ENCODE data around the gene CHRM4. TPM values are rescaled to one million over a fixed set of nuclear protein-coding genes. Genes with fewer than 3 reads are reported as not detected.
"Not testable (repeated sequence)": the region's sequence is repeated elsewhere in the genome, so short reads cannot be mapped to it uniquely, and the experiment has no call there.

Gene CHRM4
- total RNA-seq, 2 donors from 2014 or later, result 0.75 to 0.81 TPM

DNA sequence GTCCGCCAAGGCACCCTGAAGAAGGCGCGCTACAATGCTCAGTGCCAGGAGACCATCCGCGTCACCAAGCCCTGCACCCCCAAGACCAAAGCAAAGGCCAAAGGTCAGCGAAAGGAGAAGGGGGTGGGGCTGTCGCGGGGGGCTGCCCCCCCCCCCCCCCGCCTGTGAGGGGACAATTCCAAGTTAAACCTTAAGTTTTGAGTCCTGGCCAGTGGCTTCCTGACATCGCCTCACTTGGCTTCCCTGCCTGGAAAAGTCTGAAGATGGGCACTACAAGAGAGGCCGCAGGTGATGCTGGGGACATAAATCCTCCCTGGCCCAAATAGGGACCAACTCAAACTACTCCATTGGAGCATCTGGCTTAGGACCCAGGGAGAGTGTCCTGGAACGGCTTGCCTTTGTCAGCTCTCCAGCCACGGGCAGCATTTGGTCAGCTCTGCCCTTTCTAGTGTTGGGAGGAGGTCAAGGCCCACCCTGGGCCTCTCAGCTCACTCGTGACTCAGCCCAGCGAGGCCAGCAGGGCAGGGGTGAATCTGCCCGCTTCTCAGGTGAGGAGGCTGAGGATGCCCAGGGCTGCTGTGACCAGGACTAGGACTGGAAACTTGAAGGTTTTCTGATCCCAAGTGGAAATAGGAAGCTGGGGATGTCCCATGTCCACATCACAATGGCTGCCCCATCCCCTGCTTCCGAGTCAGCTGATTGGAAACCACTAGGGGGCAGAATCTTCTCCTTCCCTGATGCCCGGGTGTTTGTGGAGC lies 8.8 kb downstream of the CHRM4 start:
- ATAC-seq (no peak), DNase-seq (ENCODE audit: low spot score) (no peak)
- no peaks in the 10 kb centered on the region for H3K9me3 Mint-ChIP-seq
- H3K4me1 Mint-ChIP-seq (ENCODE audit: low read depth in 2 of 2), result peaks cover 11 to 22% of the 10 kb centered on the region in 2 donors
- no peak overlapping the region for H3K4me3 Mint-ChIP-seq
- no peak overlapping the region for H3K27ac Mint-ChIP-seq
- no peaks in the 10 kb centered on the region for H3K36me3 Mint-ChIP-seq
- H3K27me3 Mint-ChIP-seq, result peaks cover 18 to 21% of the 10 kb centered on the region in 2 donors

- H3K4me1 Mint-ChIP-seq (ENCODE audit: low read depth in 2 of 2), result peaks cover 14 to 18% of the 10 kb centered on the region in 2 donors
- no peaks in the 10 kb centered on the region for H3K9me3 Mint-ChIP-seq
- H3K27me3 Mint-ChIP-seq, result peaks cover 13 to 18% of the 10 kb centered on the region in 2 donors
- no peak overlapping the region for H3K27ac Mint-ChIP-seq
- DNase-seq (ENCODE audit: low spot score) (peak; percentile 58), ATAC-seq (no peak)
- no peaks in the 10 kb centered on the region for H3K36me3 Mint-ChIP-seq
- H3K4me3 Mint-ChIP-seq, result peak overlapping the region; percentile 30
These were observed 9.5 kb downstream of the CHRM4 start for GRCh38 chr11:46381819-46382645.

- H3K27ac Mint-ChIP-seq, result no peak within 1 kb of the TSS
These were observed 10.3 kb downstream of the CHRM4 start, which contains the start of gene MDK for GRCh38 chr11:46381048-46381818. MDK (plus strand) TSS chr11:46381669; CDS start chr11:46382058, 389 bp downstream.

DNA sequence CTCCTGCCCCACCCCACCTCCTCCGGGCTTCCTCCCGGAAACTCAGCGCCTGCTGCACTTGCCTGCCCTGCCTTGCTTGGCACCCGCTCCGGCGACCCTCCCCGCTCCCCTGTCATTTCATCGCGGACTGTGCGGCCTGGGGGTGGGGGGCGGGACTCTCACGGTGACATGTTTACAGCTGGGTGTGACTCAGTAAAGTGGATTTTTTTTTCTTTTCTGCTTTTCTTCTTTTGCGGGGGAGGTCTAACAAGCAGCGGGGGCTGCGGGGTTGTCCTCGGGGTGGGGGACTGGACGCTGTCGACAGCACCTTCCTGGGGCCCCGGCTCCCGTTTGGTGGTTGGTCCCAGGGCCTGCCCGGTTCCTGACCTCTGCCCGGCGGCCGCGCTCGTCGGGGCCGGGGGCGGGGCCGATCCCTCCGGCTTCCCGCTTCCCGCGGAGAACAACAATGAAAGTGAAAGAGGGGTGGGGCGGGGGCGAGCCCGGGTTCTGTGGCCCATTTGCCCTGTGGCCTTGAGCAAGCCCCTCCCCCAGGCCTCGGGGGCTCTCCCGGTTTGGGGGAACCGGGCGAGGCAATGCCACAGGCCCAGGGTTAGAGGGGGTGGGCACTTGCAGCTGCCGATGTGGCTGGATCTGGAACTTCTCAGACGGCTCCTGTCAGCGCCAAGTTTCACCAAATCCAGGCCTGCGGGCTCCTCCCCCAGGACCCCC lies 11.1 kb downstream of the CHRM4 start:
- peak overlapping the region; percentile 80 for H3K4me3 Mint-ChIP-seq
- H3K27me3 Mint-ChIP-seq, result peaks cover 0 to 4% of the 10 kb centered on the region in 2 donors
- peak; percentile 76 for DNase-seq (ENCODE audit: low spot score)

More at GRCh38 chr11:46381048-46381818, 10.3 kb downstream of the CHRM4 start, which contains the start of gene MDK:
- H3K4me3 Mint-ChIP-seq, result peak within 1 kb of the TSS; percentile 80
- H3K9me3 Mint-ChIP-seq, result no peaks in the 10 kb centered on the region
- DNase-seq (ENCODE audit: low spot score) (no peak), ATAC-seq (peak in 1 of 2 donors; percentile 25)
- peaks cover 10 to 14% of the 10 kb centered on the region in 2 donors for H3K4me1 Mint-ChIP-seq (ENCODE audit: low read depth in 2 of 2)
- H3K27me3 Mint-ChIP-seq, result peaks cover 5 to 10% of the 10 kb centered on the region in 2 donors
- no peaks in the 10 kb centered on the region for H3K36me3 Mint-ChIP-seq

GRCh38 chr11:46379482-46380293 lies 11.9 kb downstream of the CHRM4 start:
- not testable (repeated sequence) for H3K36me3 Mint-ChIP-seq; H3K9me3 Mint-ChIP-seq; H3K4me3 Mint-ChIP-seq; ATAC-seq; H3K27me3 Mint-ChIP-seq; DNase-seq (ENCODE audit: low spot score)
- peak overlapping the region in 1 of 2 donors; percentile 37 for H3K27ac Mint-ChIP-seq
- peaks cover 8 to 11% of the 10 kb centered on the region in 2 donors for H3K4me1 Mint-ChIP-seq (ENCODE audit: low read depth in 2 of 2)

More for the DNA sequence above, 11.1 kb downstream of the CHRM4 start:
- peak; percentile 60 to 78 for ATAC-seq
- Mint-ChIP-seq H3K27ac (no peak overlapping the region), H3K4me1 (ENCODE audit: low read depth in 2 of 2) (peaks cover 8 to 11% of the 10 kb centered on the region in 2 donors), H3K36me3 (no peaks in the 10 kb centered on the region), H3K9me3 (no peaks in the 10 kb centered on the region)

GRCh38 chr11:46378811-46379481 lies 12.6 kb downstream of the CHRM4 start:
- Mint-ChIP-seq H3K27me3 (peaks cover 0 to 4% of the 10 kb centered on the region in 2 donors), H3K27ac (peak overlapping the region in 1 of 2 donors; percentile 37), H3K4me1 (ENCODE audit: low read depth in 2 of 2) (peaks cover 8 to 11% of the 10 kb centered on the region in 2 donors), H3K9me3 (no peaks in the 10 kb centered on the region), H3K4me3 (no peak overlapping the region), H3K36me3 (no peaks in the 10 kb centered on the region)
- DNase-seq (ENCODE audit: low spot score) (no peak), ATAC-seq (peak in 1 of 2 donors; percentile 4)

- Mint-ChIP-seq H3K36me3 (no peaks in the 10 kb centered on the region), H3K27me3 (peaks cover 0 to 4% of the 10 kb centered on the region in 2 donors), H3K4me3 (no peak overlapping the region), H3K4me1 (ENCODE audit: low read depth in 2 of 2) (peaks cover 8 to 11% of the 10 kb centered on the region in 2 donors), H3K9me3 (no peaks in the 10 kb centered on the region), H3K27ac (no peak overlapping the region)
- ATAC-seq (no peak), DNase-seq (ENCODE audit: low spot score) (no peak)
These were observed 13.3 kb downstream of the CHRM4 start for GRCh38 chr11:46378296-46378695.

DNA sequence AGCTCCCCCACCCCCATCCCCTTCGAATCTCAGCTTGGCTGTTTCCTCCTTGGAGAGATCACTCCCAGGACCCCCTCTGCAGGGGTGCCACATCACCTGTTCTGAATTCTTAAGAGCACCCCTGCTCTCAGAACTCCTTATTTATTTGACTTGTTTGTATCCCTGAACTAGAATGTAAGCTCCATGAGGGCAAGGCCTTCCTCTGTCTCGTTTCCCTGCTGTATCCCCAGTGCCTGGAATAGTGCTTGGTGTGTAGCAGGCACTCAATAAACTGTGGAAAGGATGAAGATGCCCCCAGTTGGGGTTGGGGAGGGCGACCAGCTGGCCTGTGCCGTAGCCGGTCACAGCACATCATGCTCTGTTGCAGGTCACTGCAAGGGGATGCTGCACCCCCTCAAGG lies 13.7 kb downstream of the CHRM4 start:
- no peak for DNase-seq (ENCODE audit: low spot score)
- peaks cover 0 to 4% of the 10 kb centered on the region in 2 donors for H3K27me3 Mint-ChIP-seq
- H3K4me1 Mint-ChIP-seq (ENCODE audit: low read depth in 2 of 2), result peaks cover 8 to 11% of the 10 kb centered on the region in 2 donors
- H3K4me3 Mint-ChIP-seq, result no peak overlapping the region
- no peak for ATAC-seq
- H3K27ac Mint-ChIP-seq, result no peak overlapping the region
- H3K36me3 Mint-ChIP-seq, result no peaks in the 10 kb centered on the region
- H3K9me3 Mint-ChIP-seq, result no peaks in the 10 kb centered on the region

DNA sequence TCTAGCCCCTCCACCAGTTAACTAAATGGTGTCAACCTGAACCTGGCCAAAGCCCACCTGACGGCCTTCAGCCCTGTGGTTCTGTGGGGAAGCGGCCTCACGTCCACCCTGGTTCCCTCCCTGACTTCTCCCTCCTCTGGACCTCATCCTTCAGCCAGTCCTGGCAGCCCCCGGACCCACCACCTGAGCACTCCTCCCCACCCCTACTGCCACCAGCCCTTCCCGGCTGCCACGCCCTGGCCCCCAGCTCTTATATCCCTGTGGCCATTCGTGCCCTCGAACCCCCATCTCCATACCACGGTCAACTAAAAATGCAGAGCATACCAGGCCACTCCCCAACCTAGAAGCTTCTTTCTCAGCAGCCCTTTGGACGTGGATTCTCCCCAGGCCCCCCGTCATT lies 14.3 kb downstream of the CHRM4 start:
- H3K27ac Mint-ChIP-seq, result no peak overlapping the region
- H3K36me3 Mint-ChIP-seq, result no peaks in the 10 kb centered on the region

GRCh38 chr11:46376258-46377050 lies 15.1 kb downstream of the CHRM4 start:
- Mint-ChIP-seq H3K36me3 (no peaks in the 10 kb centered on the region), H3K27ac (no peak overlapping the region), H3K9me3 (no peaks in the 10 kb centered on the region), H3K27me3 (no peaks in the 10 kb centered on the region), H3K4me3 (no peak overlapping the region), H3K4me1 (ENCODE audit: low read depth in 2 of 2) (peaks cover 7 to 8% of the 10 kb centered on the region in 2 donors)
- DNase-seq (ENCODE audit: low spot score) (no peak), ATAC-seq (no peak)

More for the DNA sequence above, 14.3 kb downstream of the CHRM4 start:
- Mint-ChIP-seq H3K4me1 (ENCODE audit: low read depth in 2 of 2) (peaks cover 8 to 11% of the 10 kb centered on the region in 2 donors), H3K9me3 (no peaks in the 10 kb centered on the region), H3K27me3 (peaks cover 0 to 4% of the 10 kb centered on the region in 2 donors), H3K4me3 (no peak overlapping the region)
- ATAC-seq (no peak), DNase-seq (ENCODE audit: low spot score) (no peak)

- H3K27ac Mint-ChIP-seq, result no peak overlapping the region
- ATAC-seq (no peak), DNase-seq (ENCODE audit: low spot score) (no peak)
- no peaks in the 10 kb centered on the region for H3K36me3 Mint-ChIP-seq
- no peaks in the 10 kb centered on the region for H3K27me3 Mint-ChIP-seq
- H3K4me3 Mint-ChIP-seq, result no peak overlapping the region
- H3K9me3 Mint-ChIP-seq, result no peaks in the 10 kb centered on the region
- H3K4me1 Mint-ChIP-seq (ENCODE audit: low read depth in 2 of 2), result peaks cover 7 to 8% of the 10 kb centered on the region in 2 donors
These were observed 16.0 kb downstream of the CHRM4 start for GRCh38 chr11:46375392-46376101.

All from natural killer cell treated with Interleukin-12 subunit alpha and Interleukin-12 subunit beta and Interleukin-15 and Interleukin-18, amount 100 ng/mL, for 72 hours (primary cell).